OCI-LY1 (cell line): ENCODE measurements around the gene DOCK1.

ENCODE experiments used
- EZH2 ChIP-seq: fragments of 200-600 bp; sonication (generic), shearing (Covaris generic); IDR thresholded peaks from 2 replicates; pipeline ENCODE4 v1.8.0; 2017; ENCODE audit warnings: borderline replicate concordance, mixed run types, mild to moderate bottlenecking, antibody characterized with exemption, low read length, moderate library complexity, mixed read lengths
- TF ChIP-seq, protein P1 (sequence below): fragments of 200-600 bp; sonication (generic), shearing (Covaris generic); IDR thresholded peaks from 2 replicates; pipeline ENCODE4 v1.5.1; 2017; ENCODE audit warnings: mild to moderate bottlenecking, antibody characterized with exemption, low read length, moderate library complexity, mixed read lengths

DNA sequence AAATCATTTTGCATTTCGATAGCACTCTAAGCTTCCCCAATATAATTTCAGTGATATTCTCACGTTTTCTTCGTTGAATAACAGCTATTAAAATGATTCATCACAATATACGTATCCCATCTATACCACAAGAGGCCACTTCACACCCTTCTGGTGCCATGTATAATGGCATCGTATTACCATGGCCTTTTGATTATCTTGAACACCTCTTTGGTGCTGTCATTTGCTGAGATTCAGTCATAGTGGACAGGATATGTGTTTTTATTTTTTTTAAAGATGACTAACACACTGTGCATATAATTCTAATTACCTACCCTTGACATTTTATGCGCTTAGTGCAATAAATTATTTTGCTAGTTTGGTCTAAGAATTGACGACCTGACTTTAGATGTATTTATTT is 297.8 kb downstream of the DOCK1 start:
- TF ChIP-seq, protein P1, sequence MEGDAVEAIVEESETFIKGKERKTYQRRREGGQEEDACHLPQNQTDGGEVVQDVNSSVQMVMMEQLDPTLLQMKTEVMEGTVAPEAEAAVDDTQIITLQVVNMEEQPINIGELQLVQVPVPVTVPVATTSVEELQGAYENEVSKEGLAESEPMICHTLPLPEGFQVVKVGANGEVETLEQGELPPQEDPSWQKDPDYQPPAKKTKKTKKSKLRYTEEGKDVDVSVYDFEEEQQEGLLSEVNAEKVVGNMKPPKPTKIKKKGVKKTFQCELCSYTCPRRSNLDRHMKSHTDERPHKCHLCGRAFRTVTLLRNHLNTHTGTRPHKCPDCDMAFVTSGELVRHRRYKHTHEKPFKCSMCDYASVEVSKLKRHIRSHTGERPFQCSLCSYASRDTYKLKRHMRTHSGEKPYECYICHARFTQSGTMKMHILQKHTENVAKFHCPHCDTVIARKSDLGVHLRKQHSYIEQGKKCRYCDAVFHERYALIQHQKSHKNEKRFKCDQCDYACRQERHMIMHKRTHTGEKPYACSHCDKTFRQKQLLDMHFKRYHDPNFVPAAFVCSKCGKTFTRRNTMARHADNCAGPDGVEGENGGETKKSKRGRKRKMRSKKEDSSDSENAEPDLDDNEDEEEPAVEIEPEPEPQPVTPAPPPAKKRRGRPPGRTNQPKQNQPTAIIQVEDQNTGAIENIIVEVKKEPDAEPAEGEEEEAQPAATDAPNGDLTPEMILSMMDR = no peak
- no peak for TF ChIP-seq EZH2
